ENCODE data around the gene PDIA3. TPM values are rescaled to one million over a fixed set of nuclear protein-coding genes. Genes with fewer than 3 reads are reported as not detected.

The PDIA3 gene
- total RNA-seq, 4 donors from 2014 or later = 70.6 to 256 (median 101) TPM

GRCh38 chr15:43821505-43821904 lies 75.3 kb downstream of the PDIA3 start:
- peaks cover 23 to 52% (median 44%) of the 10 kb centered on the region in 4 donors for H3K4me1 ChIP-seq
- 29% methylated on average over 3 of the region's 3 CpGs for WGBS
- no peaks in the 10 kb centered on the region for H3K27me3 ChIP-seq
- no peaks in the 10 kb centered on the region for H3K9me3 ChIP-seq
- DNase-seq (ENCODE audit: extremely low spot score) = no peak
- peaks cover 0 to 18% (median 14%) of the 10 kb centered on the region in 4 donors for H3K36me3 ChIP-seq
- peak overlapping the region in 1 of 4 donors; percentile 37 for H3K27ac ChIP-seq (replicated peaks in 1 of 4)
- intact Hi-C loops (cut with DNase I) = no loop called here
- TF ChIP-seq POLR2A (IDR thresholded peaks at IDR 0.05; ENCODE audit: low read depth) (no peak), EP300 (IDR thresholded peaks at IDR 0.05) (no peak), POLR2AphosphoS5 (IDR thresholded peaks at IDR 0.05) (no peak)
- TF ChIP-seq, protein P1, sequence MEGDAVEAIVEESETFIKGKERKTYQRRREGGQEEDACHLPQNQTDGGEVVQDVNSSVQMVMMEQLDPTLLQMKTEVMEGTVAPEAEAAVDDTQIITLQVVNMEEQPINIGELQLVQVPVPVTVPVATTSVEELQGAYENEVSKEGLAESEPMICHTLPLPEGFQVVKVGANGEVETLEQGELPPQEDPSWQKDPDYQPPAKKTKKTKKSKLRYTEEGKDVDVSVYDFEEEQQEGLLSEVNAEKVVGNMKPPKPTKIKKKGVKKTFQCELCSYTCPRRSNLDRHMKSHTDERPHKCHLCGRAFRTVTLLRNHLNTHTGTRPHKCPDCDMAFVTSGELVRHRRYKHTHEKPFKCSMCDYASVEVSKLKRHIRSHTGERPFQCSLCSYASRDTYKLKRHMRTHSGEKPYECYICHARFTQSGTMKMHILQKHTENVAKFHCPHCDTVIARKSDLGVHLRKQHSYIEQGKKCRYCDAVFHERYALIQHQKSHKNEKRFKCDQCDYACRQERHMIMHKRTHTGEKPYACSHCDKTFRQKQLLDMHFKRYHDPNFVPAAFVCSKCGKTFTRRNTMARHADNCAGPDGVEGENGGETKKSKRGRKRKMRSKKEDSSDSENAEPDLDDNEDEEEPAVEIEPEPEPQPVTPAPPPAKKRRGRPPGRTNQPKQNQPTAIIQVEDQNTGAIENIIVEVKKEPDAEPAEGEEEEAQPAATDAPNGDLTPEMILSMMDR (IDR thresholded peaks at IDR 0.05) = no peak
- H3K4me3 ChIP-seq = peak overlapping the region in 1 of 4 donors; percentile 3

Small RNA genes within 50 kb of the gene (small RNA-seq; reads per million reads assigned to genes)
- 0 reads per million in 3 donors for gene MIR1282
- 0 reads per million in 3 donors for gene RNU6-353P
- gene RNU6-354P = 0 reads per million in 3 donors

Other genes with a start within 250 kb of the PDIA3 start
- 10 to 100 TPM; 30.0 to 59.5 (median 37.4) TPM for gene MAP1A, start 228.8 kb upstream of the PDIA3 start, total RNA-seq
- 10 to 100 TPM in 3 of 4 donors, 1 to 10 TPM in 1; 9.8 to 73.4 (median 23.3) TPM for gene PPIP5K1, start 156.2 kb upstream of the PDIA3 start, total RNA-seq
- gene CKMT1B, start 152.4 kb upstream of the PDIA3 start, total RNA-seq = 1 to 10 TPM in 2 of 4 donors, under 1 TPM in 2; 0.13 to 2.2 (median 0.87) TPM
- gene STRC, start 127.6 kb upstream of the PDIA3 start, total RNA-seq = under 1 TPM in 2 of 4 donors, not detected in 2; under 0.01 to 0.06 TPM
- gene CATSPER2, start 97.6 kb upstream of the PDIA3 start, total RNA-seq = 1 to 10 TPM in 2 of 4 donors, under 1 TPM in 2; 0.66 to 2.8 (median 1.4) TPM
- gene CKMT1A, start 52.6 kb upstream of the PDIA3 start, total RNA-seq = under 1 TPM in 1 of 4 donors, not detected in 3; 0.17 TPM
- gene ELL3, start 30.5 kb downstream of the PDIA3 start, total RNA-seq = 1 to 10 TPM; 3.0 to 7.7 (median 4.1) TPM
- 100 to 1,000 TPM; 625 to 874 (median 721) TPM for gene SERF2, start 45.9 kb downstream of the PDIA3 start, total RNA-seq
- gene SERINC4, start 53.8 kb downstream of the PDIA3 start, total RNA-seq = not detected
- gene HYPK, start 54.2 kb downstream of the PDIA3 start, total RNA-seq = 10 to 100 TPM in 1 of 4 donors, 1 to 10 TPM in 3; 4.8 to 12.0 (median 9.4) TPM
- 10 to 100 TPM; 18.6 to 21.3 (median 19.7) TPM for gene MFAP1, start 78.3 kb downstream of the PDIA3 start, total RNA-seq
- 10 to 100 TPM in 2 of 4 donors, 1 to 10 TPM in 2; 5.1 to 12.0 (median 8.2) TPM for gene WDR76, start 80.6 kb downstream of the PDIA3 start, total RNA-seq